PC-9 (cell line): Measurements from ENCODE around the gene MYO5A. TPM values are rescaled to one million over a fixed set of nuclear protein-coding genes. Genes with fewer than 3 reads are reported as not detected.

Experiments used
- BruUV-seq: library from RNA; stranded (reverse); fragments of 400-500 nt; replicated peaks from 2 replicates; lab custom pipeline; 2021; lab: Mats Ljungman, UMichigan
- CTCF ChIA-PET: fragments of 300-600 bp; sonication (Branson Sonifier 250); formaldehyde crosslinking; loops from one replicate; lab custom pipeline; 2022; ENCODE audit warnings: antibody characterized with exemption; lab: Charles Lee
- POLR2A ChIA-PET: fragments of 300-600 bp; sonication (Branson Sonifier 250); formaldehyde crosslinking; loops from one replicate; lab custom pipeline; 2022; ENCODE audit warnings: antibody characterized with exemption; ENCODE audit not compliant: unreplicated experiment; lab: Charles Lee
- DNase-seq, 2 experiments: peaks; one replicate each; pipeline versions ENCODE4 v3.0.0 to v3.0.0-alpha.2; 2015 to 2022; ENCODE audit warnings: mixed read lengths in 1 of 2
- H2AFZ ChIP-seq: fragments of 200-600 bp; sonication (generic); 2 replicates; pipeline ENCODE4 v1.8.1; 2017; ENCODE audit warnings: antibody characterized with exemption
- H3F3A ChIP-seq: fragments of 200-600 bp; sonication (generic); 2 replicates; pipeline ENCODE4 v1.8.1; 2017; ENCODE audit warnings: antibody characterized with exemption, mild to moderate bottlenecking, low read depth; ENCODE audit not compliant: insufficient read depth
- H3K27ac ChIP-seq: fragments of 200-600 bp; sonication (generic); 2 replicates; pipeline ENCODE4 v1.6.1; 2016; ENCODE audit warnings: mixed run types
- H3K27me3 ChIP-seq: fragments of 200-600 bp; sonication (generic); 2 replicates; pipeline ENCODE4 v1.6.1; 2016; ENCODE audit warnings: low read depth, mixed run types; ENCODE audit not compliant: insufficient read depth
- H3K36me3 ChIP-seq: fragments of 200-600 bp; sonication (generic); 2 replicates; pipeline ENCODE4 v1.6.1; 2016; ENCODE audit warnings: low read depth, mixed run types
- H3K4me1 ChIP-seq: fragments of 200-600 bp; sonication (generic); replicated peaks from 2 replicates; pipeline ENCODE4 v1.6.1; 2016; ENCODE audit warnings: mixed run types; ENCODE audit not compliant: insufficient read depth
- H3K4me2 ChIP-seq: fragments of 200-600 bp; sonication (generic); 2 replicates; pipeline ENCODE4 v1.6.1; 2017; ENCODE audit warnings: mixed run types
- H3K4me3 ChIP-seq: fragments of 200-600 bp; sonication (generic); 2 replicates; pipeline ENCODE4 v1.6.1; 2016; ENCODE audit warnings: mixed run types
- H3K79me2 ChIP-seq: fragments of 200-600 bp; sonication (generic); 2 replicates; pipeline ENCODE4 v1.6.1; 2017; ENCODE audit warnings: low read depth, mixed run types
- H3K9me2 ChIP-seq: fragments of 200-600 bp; sonication (generic); 2 replicates; pipeline ENCODE4 v1.8.1; 2017; ENCODE audit warnings: mild to moderate bottlenecking; ENCODE audit not compliant: insufficient read depth
- H3K9me3 ChIP-seq: fragments of 200-600 bp; sonication (generic); 2 replicates; pipeline ENCODE4 v1.8.1; 2016; ENCODE audit warnings: low read depth; ENCODE audit not compliant: insufficient read depth
- H4K20me1 ChIP-seq: fragments of 200-600 bp; sonication (generic); 2 replicates; pipeline ENCODE4 v1.8.1; 2017; ENCODE audit not compliant: insufficient read depth
- EZH2 ChIP-seq: fragments of 200-600 bp; sonication (generic); IDR thresholded peaks from 2 replicates; pipeline ENCODE4 v1.8.0; 2017; ENCODE audit warnings: antibody characterized with exemption, low read depth
- intact Hi-C: fragments of 100-400 bp; cut with micrococcal nuclease; formaldehyde crosslinking; loops from one replicate; pipeline ENCODE4 v1.10.0; 2022; ENCODE audit not compliant: unreplicated experiment
- total RNA-seq: library from RNA; stranded (reverse); gene quantifications from 2 replicates; pipeline ENCODE4 v1.2.3, GENCODE V29; 2021
- TF ChIP-seq, protein P1 (sequence below): fragments of 200-600 bp; sonication (generic); conservative IDR thresholded peaks from 2 replicates; pipeline ENCODE4 v1.6.1; 2017; ENCODE audit warnings: mixed run types, antibody characterized with exemption, mild to moderate bottlenecking, moderate library complexity

MYO5A gene
- total RNA-seq, 1 experiment from 2014 or later: 10.7 TPM

DNA sequence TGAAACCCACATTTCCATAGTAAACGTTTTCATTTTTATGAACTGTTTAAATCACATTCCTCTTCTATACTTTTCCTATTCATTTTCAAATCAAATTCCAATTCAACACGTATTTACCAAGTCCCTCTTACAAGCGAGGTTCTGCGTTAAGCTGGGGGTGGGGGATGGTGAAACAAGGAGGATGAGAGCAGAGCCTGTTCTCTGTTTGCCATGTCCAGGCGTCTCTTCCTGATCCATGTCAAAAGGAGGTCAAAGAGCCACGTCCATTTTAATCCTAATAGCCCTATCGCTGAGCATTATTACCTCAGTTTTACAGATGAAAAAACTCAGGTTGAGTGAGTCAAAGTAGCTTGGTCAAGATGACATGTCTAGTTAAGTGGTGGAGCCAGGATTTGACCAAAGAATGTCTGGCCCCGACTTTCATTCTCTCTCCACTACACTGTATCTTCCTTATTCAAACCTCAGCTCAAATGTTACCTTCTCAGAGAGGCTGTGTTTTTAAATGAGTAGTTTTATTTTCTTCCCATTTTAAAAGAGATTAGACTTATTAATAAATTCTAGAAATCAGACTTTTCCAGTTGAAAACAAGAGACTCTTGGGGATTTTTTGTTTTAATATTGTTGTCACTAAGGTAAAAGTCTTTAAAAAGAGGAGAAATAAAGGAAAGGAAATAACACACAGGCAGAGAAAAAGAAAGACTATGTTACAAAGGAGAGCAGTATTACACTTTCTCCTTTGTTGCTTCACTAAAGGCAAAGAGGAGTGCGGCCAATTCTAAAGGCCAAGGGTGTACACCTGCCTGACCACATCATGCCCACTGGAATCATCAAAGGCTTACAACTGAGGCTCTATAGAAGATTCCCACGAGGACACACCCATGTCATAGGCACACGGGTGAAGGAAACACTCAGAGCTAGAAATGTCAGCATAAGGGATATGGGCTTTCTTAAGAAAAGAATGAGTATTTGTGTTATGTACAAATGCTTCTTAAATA, 42.4 kb downstream of the MYO5A start:
- CTCF ChIA-PET: no interaction called here
- intact Hi-C loops: no loop called here
- no peak overlapping the region for H3K4me3 ChIP-seq

DNA sequence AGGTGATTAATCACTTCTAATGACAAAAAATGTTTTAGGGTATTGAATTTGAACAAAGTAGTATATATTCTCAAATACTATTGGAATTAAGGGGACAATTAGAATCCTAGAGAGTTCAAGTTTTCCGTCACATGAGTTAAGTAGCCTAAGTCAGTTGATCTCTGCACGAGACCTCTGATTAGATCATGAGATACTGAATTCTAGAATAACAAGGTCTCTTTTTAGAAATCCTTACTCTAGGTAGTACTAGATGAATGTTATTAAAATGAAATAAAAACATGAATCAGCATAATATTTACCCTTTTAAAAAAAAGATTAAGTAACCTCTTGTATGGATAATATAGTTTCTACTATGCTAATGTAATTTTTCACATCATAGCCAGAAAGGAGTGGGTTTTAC, 43.4 kb downstream of the MYO5A start:
- Histone ChIP-seq H3K79me2 (no peaks in the 10 kb centered on the region), H3K4me1 (no peaks in the 10 kb centered on the region), H3K9me3 (no peaks in the 10 kb centered on the region), H3F3A (no peaks in the 10 kb centered on the region), H3K36me3 (no peaks in the 10 kb centered on the region), H3K4me3 (no peak overlapping the region), H3K27ac (no peak overlapping the region), H3K9me2 (no peaks in the 10 kb centered on the region), H4K20me1 (no peaks in the 10 kb centered on the region), H3K27me3 (no peaks in the 10 kb centered on the region), H2AFZ (no peak overlapping the region), H3K4me2 (no peak overlapping the region)
- no TSS peak for BruUV-seq
- POLR2A ChIA-PET: no interaction called here
- CTCF ChIA-PET: no interaction called here
- TF ChIP-seq, protein P1, sequence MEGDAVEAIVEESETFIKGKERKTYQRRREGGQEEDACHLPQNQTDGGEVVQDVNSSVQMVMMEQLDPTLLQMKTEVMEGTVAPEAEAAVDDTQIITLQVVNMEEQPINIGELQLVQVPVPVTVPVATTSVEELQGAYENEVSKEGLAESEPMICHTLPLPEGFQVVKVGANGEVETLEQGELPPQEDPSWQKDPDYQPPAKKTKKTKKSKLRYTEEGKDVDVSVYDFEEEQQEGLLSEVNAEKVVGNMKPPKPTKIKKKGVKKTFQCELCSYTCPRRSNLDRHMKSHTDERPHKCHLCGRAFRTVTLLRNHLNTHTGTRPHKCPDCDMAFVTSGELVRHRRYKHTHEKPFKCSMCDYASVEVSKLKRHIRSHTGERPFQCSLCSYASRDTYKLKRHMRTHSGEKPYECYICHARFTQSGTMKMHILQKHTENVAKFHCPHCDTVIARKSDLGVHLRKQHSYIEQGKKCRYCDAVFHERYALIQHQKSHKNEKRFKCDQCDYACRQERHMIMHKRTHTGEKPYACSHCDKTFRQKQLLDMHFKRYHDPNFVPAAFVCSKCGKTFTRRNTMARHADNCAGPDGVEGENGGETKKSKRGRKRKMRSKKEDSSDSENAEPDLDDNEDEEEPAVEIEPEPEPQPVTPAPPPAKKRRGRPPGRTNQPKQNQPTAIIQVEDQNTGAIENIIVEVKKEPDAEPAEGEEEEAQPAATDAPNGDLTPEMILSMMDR: no peak
- TF ChIP-seq EZH2: no peak
- intact Hi-C loops: no loop called here
- no peak for DNase-seq

More for the DNA sequence above, 42.4 kb downstream of the MYO5A start:
- H3K27ac ChIP-seq: no peak overlapping the region
- no peak for DNase-seq
- BruUV-seq: no TSS peak
- no peak overlapping the region for H2AFZ ChIP-seq
- H3K9me2 ChIP-seq: no peaks in the 10 kb centered on the region
- H3K36me3 ChIP-seq: no peaks in the 10 kb centered on the region
- no peak for TF ChIP-seq EZH2
- TF ChIP-seq, protein P1: no peak
- POLR2A ChIA-PET: interaction anchor here (0.6 kb wide), 1 partner anchor 1214 kb away, joined by 14 read pairs; no protein-coding TSS in a partner anchor
- no peaks in the 10 kb centered on the region for H3K79me2 ChIP-seq
- no peaks in the 10 kb centered on the region for H3K4me1 ChIP-seq
- H3K4me2 ChIP-seq: no peak overlapping the region
- no peaks in the 10 kb centered on the region for H3K9me3 ChIP-seq
- no peaks in the 10 kb centered on the region for H3F3A ChIP-seq
- H3K27me3 ChIP-seq: no peaks in the 10 kb centered on the region
- no peaks in the 10 kb centered on the region for H4K20me1 ChIP-seq

DNA sequence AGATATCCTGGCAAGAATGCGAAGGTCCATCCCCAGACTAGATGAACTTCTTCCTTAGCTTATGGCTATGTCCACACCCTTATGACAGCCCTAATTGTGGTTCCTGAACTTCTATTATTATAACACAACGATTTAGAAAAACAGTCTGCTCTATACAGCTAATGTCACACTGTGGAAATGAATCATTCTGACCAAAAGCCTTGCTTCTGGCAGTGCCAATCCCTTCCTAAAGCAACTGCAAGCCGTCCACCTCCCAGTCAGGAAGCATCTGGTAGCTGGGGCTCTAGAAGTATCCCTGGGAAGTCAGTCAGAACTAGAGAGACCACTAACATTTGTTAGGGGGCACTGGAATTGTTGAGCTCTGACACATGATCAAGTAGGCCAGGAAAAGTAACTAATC, 45.0 kb downstream of the MYO5A start:
- intact Hi-C loops: no loop called here
- no TSS peak for BruUV-seq
- Histone ChIP-seq H3K4me3 (no peak overlapping the region), H4K20me1 (no peaks in the 10 kb centered on the region), H3K4me1 (no peaks in the 10 kb centered on the region), H3K9me2 (no peaks in the 10 kb centered on the region), H3K27me3 (no peaks in the 10 kb centered on the region), H3K9me3 (no peaks in the 10 kb centered on the region), H3K4me2 (no peak overlapping the region), H3K79me2 (no peaks in the 10 kb centered on the region), H2AFZ (no peak overlapping the region), H3K27ac (no peak overlapping the region), H3F3A (no peaks in the 10 kb centered on the region), H3K36me3 (no peaks in the 10 kb centered on the region)
- CTCF ChIA-PET: no interaction called here
- POLR2A ChIA-PET: interaction anchor here (0.6 kb wide), 1 partner anchor 18 kb away, joined by 5 read pairs; no protein-coding TSS in a partner anchor
- TF ChIP-seq, protein P1: no peak
- no peak for TF ChIP-seq EZH2
- DNase-seq: no peak
